ENCODE measurements around the gene TTLL10.

The TTLL10 gene

GRCh38 chr1:1164701-1165451 is 8.8 kb upstream of the TTLL10 start:
- DNase-seq (ENCODE audit: low read depth) = no peak
- H3K4me3 ChIP-seq (ENCODE audit: low read depth, low read length) = no peak overlapping the region
- TF ChIP-seq CTCF (conservative IDR thresholded peaks at IDR 0.05; ENCODE audit: low read depth, low read length) = no peak

GRCh38 chr1:1165485-1165884 is 8.2 kb upstream of the TTLL10 start:
- no peak for TF ChIP-seq CTCF (conservative IDR thresholded peaks at IDR 0.05; ENCODE audit: low read depth, low read length)
- no peak for DNase-seq (ENCODE audit: low read depth)
- no peak overlapping the region for H3K4me3 ChIP-seq (ENCODE audit: low read depth, low read length)

DNA sequence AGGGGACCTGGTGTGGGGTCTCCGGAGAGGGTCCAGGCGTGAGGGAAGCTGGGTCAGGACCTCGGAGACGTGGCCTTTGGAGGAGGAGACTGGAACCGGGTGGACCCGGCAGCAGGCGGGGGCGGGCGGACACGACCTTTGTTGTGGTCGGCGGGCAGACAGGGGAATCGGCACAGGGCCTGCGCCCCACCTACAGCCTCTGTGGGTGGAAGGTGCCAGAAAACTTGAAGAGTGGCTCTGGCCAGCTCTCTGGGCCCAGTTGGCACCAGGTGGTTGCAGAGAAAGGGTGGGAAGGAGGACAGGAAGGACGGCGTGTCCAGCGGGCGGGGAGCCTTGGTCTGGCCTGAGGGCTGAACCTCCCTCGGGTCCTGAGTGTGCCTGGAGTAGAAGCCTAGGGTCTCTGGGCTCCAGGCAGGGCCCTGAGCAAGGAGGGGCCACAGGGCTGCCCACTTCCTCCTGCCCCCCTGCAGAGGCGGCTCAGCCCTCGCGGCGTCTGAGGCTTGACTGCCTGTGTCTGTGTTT is 7.7 kb upstream of the TTLL10 start:
- no peak for DNase-seq (ENCODE audit: low read depth)
- no peak overlapping the region for H3K4me3 ChIP-seq (ENCODE audit: low read depth, low read length)
- TF ChIP-seq CTCF (conservative IDR thresholded peaks at IDR 0.05; ENCODE audit: low read depth, low read length) = no peak

GRCh38 chr1:1166642-1167397 is 6.9 kb upstream of the TTLL10 start:
- TF ChIP-seq CTCF (conservative IDR thresholded peaks at IDR 0.05; ENCODE audit: low read depth, low read length) = no peak
- no peak overlapping the region for H3K4me3 ChIP-seq (ENCODE audit: low read depth, low read length)
- no peak for DNase-seq (ENCODE audit: low read depth)

GRCh38 chr1:1167398-1167821 is 6.3 kb upstream of the TTLL10 start:
- no peak for DNase-seq (ENCODE audit: low read depth)
- no peak for TF ChIP-seq CTCF (conservative IDR thresholded peaks at IDR 0.05; ENCODE audit: low read depth, low read length)

GRCh38 chr1:1167841-1168450 is 5.7 kb upstream of the TTLL10 start:
- DNase-seq (ENCODE audit: low read depth) = no peak
- no peak overlapping the region for H3K4me3 ChIP-seq (ENCODE audit: low read depth, low read length)
- TF ChIP-seq CTCF (conservative IDR thresholded peaks at IDR 0.05; ENCODE audit: low read depth, low read length) = no peak

More at GRCh38 chr1:1167398-1167821, 6.3 kb upstream of the TTLL10 start:
- no peak overlapping the region for H3K4me3 ChIP-seq (ENCODE audit: low read depth, low read length)

Data from choroid plexus epithelial cell (primary cell).